Heart left ventricle (tissue), 13 donors: ENCODE measurements around the gene FOSL2.

Source experiments
- CTCF ChIP-seq, 12 donors: fragments of 200-600 bp; sonication (generic) in 4 of 12; IDR thresholded peaks; one replicate each; pipeline versions ENCODE4 v1.5.0 to v1.8.0; 2018 to 2022; ENCODE audit warnings: antibody characterized with exemption in 12 of 12, mild to moderate bottlenecking in 5 of 12
- POLR2A ChIP-seq, 2 donors: fragments of 450-650 bp; IDR thresholded peaks; one replicate each; pipeline ENCODE4 v1.6.1; 2017; ENCODE audit warnings: antibody characterized with exemption in 2 of 2, mild to moderate bottlenecking in 2 of 2, moderate library complexity in 2 of 2
- donor health status: ischemic (EF 13 %, LVEDD 7.1; RV severe dilation, severe dysfunction).
- donor health status: DM: no; HTN: yes; CAD: no.
- donor health status: DM: no; HTN: no; CAD: no.
- donor health status: ischemic (EF 25% LVEDD 6.9; RV normal size, moderate dysfunction).
- donor health status: ischemic (EF 25% LVEDD 5.7; RV mildly dilated, moderate dysfunction).
- donor health status: ischemic (EF 35%, LVEDD 5.7; RV mildly dilated, moderate dysfunction).
- donor health status: nonischemic (EF 11% LVEDD 7.7; RV severe dilation, severe dysfunction).
- donor health status: DM: yes; HTN: yes; CAD: no.
- donor health status: PGD.
- donor health status: ischemic (EF 29% LVEDD 5.4; RV normal size, mild dysfunction).
- donor health status: nonischemic (EF 23%, LVEDD 6.1; RV moderate dilation, normal function).

- TF ChIP-seq CTCF (IDR thresholded peaks at IDR 0.05) (no peak), POLR2A (IDR thresholded peaks at IDR 0.05) (no peak)
These were observed 49.7 kb downstream of the FOSL2 start for GRCh38 chr2:28442328-28442727.
